ENCODE data around the gene ELAVL3.
"Not testable (repeated sequence)": the region's sequence is repeated elsewhere in the genome, so short reads cannot be mapped to it uniquely, and the experiment has no call there.

ELAVL3 gene

GRCh38 chr19:11435057-11435832 is 45.6 kb downstream of the ELAVL3 start, which contains the start of the genes ODAD3 and PRKCSH:
ODAD3 (minus strand) TSS chr19:11435121; CDS start chr19:11435016, 105 bp downstream.
PRKCSH (plus strand) TSS chr19:11435635; CDS start chr19:11436118, 483 bp downstream.
- DNase-seq, result peak; percentile 97

DNA sequence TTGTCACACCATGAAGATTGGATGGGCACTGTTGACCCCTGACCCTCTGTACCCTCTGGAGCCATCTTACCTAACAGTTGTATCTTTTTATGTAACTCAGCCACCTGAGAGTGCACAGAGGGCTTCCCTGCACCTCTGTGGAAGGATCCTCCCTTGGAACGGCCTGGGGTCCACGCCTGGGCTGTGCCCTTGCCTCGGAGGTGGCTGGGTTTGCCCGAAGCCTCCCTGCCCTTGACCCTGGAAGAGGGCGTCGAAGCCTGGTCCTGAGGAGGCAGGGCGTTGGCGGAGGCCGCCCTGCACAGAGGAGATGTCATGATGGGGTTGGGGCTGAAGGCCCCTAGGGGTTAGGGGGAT is 46.2 kb downstream of the ELAVL3 start:
- no peak for DNase-seq

DNA sequence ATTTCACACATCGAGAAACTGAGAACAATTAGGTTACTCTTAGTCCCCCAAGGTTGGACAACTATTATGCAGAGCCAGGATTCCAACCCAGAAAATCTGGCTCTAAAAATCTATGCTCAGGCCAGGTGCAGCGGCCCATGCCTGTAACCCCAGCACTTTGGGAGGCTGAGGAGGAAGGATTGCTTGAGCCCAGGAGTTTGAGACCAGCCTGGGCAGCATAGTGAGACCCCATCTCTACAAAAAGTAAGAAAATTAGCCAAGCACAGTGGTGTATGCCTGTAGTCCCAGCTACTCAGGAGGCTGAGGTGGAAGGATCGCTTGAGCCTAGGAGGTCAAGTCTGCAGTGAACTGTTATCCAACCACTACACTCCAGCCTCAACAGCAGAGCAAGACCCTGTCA is 47.3 kb downstream of the ELAVL3 start:
- DNase-seq, result not testable (repeated sequence)

GRCh38 chr19:11426656-11427055 is 54.2 kb downstream of the ELAVL3 start:
- no peak for DNase-seq

- no peak for DNase-seq
Observed at GRCh38 chr19:11425719-11426457, 55.0 kb downstream of the ELAVL3 start.

- no peak for DNase-seq
Observed at GRCh38 chr19:11423791-11424181, 57.1 kb downstream of the ELAVL3 start.

DNA sequence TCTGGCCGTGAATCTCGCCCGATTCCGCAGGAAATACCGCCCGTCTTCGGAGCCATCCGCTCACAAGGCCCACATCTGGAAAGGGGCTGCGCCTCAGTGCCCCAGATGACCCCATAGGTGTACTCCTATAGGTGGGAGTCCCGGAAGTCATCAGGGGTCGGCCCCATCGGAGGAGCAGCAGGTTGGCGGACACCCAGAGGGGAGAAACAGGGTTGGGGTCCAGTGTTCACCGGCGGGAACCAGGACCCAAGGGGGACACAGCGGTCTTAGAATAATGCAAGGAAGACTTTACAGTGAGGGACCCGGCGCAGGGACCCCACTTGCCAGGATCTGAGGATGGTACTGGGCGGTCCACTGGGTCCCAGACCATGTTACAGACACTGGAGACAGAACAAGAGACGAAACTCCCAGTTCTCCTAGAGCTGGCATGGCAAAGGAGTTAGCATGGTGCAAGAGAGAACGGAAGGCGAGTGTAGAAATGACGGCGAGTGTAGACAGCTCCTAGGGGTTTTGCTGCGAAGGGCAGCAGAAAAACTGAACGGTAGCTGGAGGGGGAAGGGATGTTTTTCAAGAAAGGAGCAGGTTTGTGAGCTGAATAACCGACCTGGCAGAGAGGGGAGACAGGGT is 57.6 kb downstream of the ELAVL3 start:
- no peak for DNase-seq

- peak; percentile 32 for DNase-seq
Observed at GRCh38 chr19:11422163-11423065, 58.4 kb downstream of the ELAVL3 start.

- no peak for DNase-seq
Observed at GRCh38 chr19:11421371-11422098, 59.3 kb downstream of the ELAVL3 start.

GRCh38 chr19:11420429-11421370 is 60.1 kb downstream of the ELAVL3 start:
- DNase-seq, result no peak

DNA sequence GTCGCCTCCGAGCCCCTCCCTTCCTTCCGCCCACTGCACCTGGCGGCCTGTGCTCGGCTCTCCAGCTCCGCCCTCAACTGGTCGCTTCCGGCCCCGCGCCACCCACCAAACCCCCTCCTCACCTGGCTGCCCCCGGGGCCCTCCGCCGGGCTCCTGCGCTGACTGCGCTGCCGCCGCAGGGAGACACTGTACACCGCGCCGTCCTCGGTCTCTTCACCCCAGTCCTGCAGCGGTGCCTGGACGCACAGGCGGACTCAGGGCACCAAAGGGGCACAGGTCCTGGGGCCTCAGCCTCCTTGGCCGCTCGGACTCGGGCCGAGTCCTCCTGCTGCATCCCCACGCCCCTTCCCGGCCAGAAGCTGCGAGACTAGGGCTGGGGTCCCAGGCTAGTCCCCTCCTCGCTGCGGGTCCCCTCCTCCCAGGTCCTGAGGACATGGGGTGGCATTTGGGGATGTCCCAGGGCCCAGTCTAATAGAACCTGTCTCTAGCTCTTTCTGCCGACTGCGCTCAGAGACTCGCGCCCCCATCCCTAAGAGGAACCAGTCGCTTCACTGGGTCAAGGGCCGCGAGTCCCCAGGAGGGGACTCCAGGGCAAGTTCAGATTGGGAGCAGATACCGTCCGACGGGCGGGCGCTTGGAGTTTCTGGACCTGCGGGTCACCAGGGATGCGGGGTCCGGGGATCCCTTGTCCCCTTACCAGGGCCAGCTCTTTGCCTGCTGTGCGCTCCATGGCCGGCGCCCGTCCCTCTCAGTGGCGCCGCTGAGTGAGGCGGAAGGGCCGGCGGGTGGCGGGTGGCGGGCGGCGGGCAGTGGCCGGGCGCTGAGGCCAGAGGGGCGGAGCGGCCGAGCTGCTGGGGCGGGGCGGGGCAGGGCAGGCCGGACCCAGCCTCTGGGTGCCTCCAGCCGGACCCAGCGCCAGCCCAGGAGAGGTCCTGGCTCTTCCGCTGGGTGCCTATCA is 62.0 kb downstream of the ELAVL3 start, which contains the start of gene RGL3:
TSS of gene RGL3 (minus strand) at position 766 of the 958 bp plus-strand sequence. CDS start at position 730, 36 bp downstream.
- no peak for DNase-seq

GRCh38 chr19:11418094-11418548 is 62.7 kb downstream of the ELAVL3 start:
- no peak for DNase-seq

DNA sequence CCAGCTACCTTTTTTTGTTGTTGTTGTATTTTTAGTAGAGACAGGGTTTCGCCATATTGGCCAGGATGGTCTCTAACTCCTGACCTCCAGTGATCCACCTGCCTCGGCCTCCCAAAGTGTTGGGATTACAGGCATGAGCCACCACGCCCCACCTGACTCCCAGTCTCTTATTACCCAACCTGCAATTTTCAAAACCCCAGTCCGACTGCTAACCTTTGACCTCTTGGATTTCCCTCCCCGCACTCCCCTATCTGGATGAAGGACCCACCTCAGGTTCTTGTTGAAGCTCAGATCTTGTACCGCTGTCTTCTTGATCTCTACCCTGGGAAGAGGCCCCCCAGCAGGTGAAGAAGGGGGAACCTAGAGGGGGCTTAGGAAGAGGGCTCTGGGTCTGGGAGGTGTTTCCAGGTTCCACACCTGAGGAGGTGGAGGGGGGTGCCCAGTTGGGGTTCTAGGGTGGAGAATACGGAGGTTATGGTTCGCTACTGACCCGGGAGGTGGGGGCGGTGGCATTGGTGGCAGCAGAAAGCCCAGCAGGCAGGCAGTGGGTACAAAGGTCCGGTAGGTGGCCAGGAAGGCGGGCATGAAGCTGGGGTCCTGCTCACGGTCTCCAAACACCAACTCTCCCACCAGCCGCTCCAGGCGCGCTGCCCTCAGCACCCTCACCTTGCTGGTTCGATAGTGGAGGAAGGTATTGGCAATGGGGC is 64.3 kb downstream of the ELAVL3 start:
- no peak for DNase-seq

- DNase-seq, result no peak
Observed at GRCh38 chr19:11414544-11414943, 66.3 kb downstream of the ELAVL3 start.

- DNase-seq, result no peak
Observed at GRCh38 chr19:11410682-11411081, 70.2 kb downstream of the ELAVL3 start.

GRCh38 chr19:11408591-11408990 is 72.3 kb downstream of the ELAVL3 start:
- DNase-seq, result no peak

DNA sequence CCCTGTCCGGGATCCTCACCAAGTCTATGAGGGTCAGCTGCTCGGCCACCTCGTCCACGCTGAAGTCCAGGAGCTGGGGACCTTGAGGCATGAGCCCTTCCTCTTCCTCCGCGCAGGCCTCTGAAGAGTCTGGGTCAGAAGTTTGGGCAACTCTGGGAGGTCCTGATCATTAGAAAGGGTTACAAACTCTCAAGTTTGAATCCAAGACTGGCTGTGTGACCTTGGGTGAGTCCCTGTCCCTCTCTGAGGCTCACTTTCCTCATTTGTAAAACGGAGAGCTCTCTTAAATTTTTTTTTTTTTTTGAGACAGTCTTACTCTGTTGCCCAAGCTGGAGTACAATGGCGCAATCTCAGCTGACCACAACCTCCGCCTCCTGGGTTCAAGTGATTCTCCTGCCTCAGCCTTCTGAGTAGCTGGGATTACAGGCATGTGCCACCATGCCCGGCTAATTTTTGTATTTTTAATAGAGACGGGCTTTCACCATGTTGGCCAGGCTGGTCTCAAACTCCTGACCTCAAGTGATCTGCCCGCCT is 74.1 kb downstream of the ELAVL3 start:
- not testable (repeated sequence) for DNase-seq

Data from activated CD4-positive, alpha-beta T cell treated with anti-CD3 and anti-CD28 coated beads for 1 hour (primary cell).